Subcutaneous adipose tissue (tissue), 4 donors: Measurements from ENCODE around the gene IRF7. TPM values are rescaled to one million over a fixed set of nuclear protein-coding genes. Genes with fewer than 3 reads are reported as not detected.

ENCODE experiments used
- total RNA-seq, 4 donors: library from RNA; depleted of rRNA; stranded (reverse); fragments of >200 nt; gene quantifications; one replicate each; pipeline ENCODE4 v1.1.0, GENCODE V29; 2016
- TF ChIP-seq, protein P1 (sequence below): fragments of 450-650 bp; IDR thresholded peaks from one replicate; pipeline ENCODE4 v1.5.1; 2016; ENCODE audit warnings: low read depth, mild to moderate bottlenecking, control low read depth, antibody characterized with exemption, moderate library complexity

IRF7 gene
- total RNA-seq, 4 donors from 2014 or later = 3.6 to 40.9 (median 17.0) TPM

- TF ChIP-seq, protein P1, sequence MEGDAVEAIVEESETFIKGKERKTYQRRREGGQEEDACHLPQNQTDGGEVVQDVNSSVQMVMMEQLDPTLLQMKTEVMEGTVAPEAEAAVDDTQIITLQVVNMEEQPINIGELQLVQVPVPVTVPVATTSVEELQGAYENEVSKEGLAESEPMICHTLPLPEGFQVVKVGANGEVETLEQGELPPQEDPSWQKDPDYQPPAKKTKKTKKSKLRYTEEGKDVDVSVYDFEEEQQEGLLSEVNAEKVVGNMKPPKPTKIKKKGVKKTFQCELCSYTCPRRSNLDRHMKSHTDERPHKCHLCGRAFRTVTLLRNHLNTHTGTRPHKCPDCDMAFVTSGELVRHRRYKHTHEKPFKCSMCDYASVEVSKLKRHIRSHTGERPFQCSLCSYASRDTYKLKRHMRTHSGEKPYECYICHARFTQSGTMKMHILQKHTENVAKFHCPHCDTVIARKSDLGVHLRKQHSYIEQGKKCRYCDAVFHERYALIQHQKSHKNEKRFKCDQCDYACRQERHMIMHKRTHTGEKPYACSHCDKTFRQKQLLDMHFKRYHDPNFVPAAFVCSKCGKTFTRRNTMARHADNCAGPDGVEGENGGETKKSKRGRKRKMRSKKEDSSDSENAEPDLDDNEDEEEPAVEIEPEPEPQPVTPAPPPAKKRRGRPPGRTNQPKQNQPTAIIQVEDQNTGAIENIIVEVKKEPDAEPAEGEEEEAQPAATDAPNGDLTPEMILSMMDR = no peak
Observed at GRCh38 chr11:657691-658126, 42.0 kb upstream of the IRF7 start.

DNA sequence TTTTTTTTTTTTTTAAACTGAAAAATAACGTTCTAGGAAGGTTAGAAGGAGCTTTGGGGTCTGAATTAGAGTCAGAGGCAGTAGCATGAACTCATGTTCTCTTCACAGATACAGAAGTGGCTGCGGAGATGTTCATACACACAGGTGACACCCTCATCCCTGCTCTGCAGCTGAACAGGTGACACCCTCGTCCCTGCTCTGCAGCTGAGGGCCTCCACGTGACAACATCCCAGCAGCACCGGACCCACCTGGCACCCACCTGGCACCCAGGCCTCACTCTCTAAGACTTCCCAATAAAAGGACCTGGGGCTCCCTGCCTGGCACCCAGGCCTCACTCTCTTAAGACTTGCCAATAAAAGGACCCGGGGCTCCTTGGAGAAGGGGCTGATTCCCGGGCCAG lies 41.1 kb upstream of the IRF7 start:
- TF ChIP-seq, protein P1 = no peak

DNA sequence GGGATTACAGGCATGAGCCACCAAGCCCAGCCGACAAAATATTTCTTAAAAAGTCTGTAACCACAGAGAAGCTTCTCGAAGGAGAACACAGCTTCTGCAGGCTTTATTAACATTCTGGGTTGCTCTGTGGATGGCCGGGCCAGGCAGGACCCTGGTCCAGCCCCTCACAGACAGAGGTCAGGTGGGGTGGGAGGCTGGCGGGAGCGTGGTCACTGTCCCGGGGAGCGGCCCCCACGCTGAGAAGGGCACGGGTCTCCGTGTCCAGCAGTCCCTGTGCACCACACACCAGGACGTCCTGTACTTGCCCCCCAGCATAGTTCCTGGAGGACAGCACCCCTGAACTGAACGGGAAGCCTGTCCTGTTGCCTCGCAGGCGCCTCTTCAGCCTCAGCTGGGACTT lies 40.7 kb upstream of the IRF7 start:
- TF ChIP-seq, protein P1 = no peak

- TF ChIP-seq, protein P1 = no peak
Observed at GRCh38 chr11:655036-655726, 39.4 kb upstream of the IRF7 start.

GRCh38 chr11:653837-654236 lies 38.1 kb upstream of the IRF7 start:
- TF ChIP-seq, protein P1 = no peak

DNA sequence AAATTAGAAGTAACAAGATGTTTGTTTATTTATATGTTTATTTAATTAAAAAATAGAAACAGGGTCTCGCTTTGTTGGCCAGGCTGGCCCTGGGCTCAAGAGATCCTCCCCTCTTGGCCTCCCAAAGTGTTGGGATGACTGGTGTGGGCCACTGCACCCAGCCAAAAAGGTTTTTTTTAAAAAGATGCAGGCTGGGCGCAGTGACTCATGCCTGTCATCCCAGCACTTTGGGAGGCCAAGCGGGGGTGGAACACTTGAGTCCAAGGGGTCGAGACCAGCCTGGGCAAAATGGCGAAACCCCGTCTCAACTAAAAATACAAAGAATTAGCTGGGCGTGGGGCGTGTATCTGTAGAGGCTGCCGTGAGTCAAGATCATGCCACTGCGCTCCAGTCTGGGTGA lies 34.7 kb upstream of the IRF7 start:
- TF ChIP-seq, protein P1 = no peak

GRCh38 chr11:646214-646613 lies 30.5 kb upstream of the IRF7 start:
- TF ChIP-seq, protein P1 = no peak
